K562 (cell line): ENCODE results near the gene FOXR1. TPM values are rescaled to one million over a fixed set of nuclear protein-coding genes. Genes with fewer than 3 reads are reported as not detected.

Experiments used
- ELF2 ChIP-seq: fragments of 250-450 bp; sonication (Bioruptor Pico); IDR thresholded peaks from 2 replicates; pipeline ENCODE4 v1.5.0; 2021; ENCODE audit warnings: mild to moderate bottlenecking
- JUND ChIP-seq, 2 experiments: IDR thresholded peaks; 2 replicates in 1 of 2; 3 replicates in 1 of 2; pipeline ENCODE4 v1.6.1; 2011; ENCODE audit warnings: borderline replicate concordance in 2 of 2, low read depth in 2 of 2, low read length in 2 of 2, improper control_type of control experiment in 1 of 2, missing biosample characterization in 1 of 2, missing genetic modification characterization in 1 of 2, missing genetic modification reagents in 1 of 2
- MEIS2 ChIP-seq: fragments of 450-650 bp; IDR thresholded peaks from 2 replicates; pipeline ENCODE4 v1.6.1; 2014; ENCODE audit warnings: mild to moderate bottlenecking; ENCODE audit not compliant: partially characterized antibody
- NONO ChIP-seq, 2 experiments: fragments of 200-400 bp in 1 of 2; fragments of 450-650 bp in 1 of 2; formaldehyde crosslinking in 1 of 2; IDR thresholded peaks; 2 replicates each; pipeline ENCODE4 v1.6.1; 2017; ENCODE audit warnings: low read depth in 2 of 2, mild to moderate bottlenecking in 2 of 2, moderate library complexity in 2 of 2, low read length in 1 of 2
- NR3C1 ChIP-seq: sonication (generic); formaldehyde crosslinking; IDR thresholded peaks from 2 replicates; pipeline ENCODE4 v1.8.1; 2022; ENCODE audit warnings: missing genetic modification reagents
- PRPF4 ChIP-seq: fragments of 200-400 bp; formaldehyde crosslinking; IDR thresholded peaks from one replicate; pipeline ENCODE4 v1.6.1; 2017; ENCODE audit warnings: low read length, low read depth, mild to moderate bottlenecking; ENCODE audit not compliant: insufficient read depth, poor library complexity, severe bottlenecking
- PTRF ChIP-seq: fragments of 450-650 bp; IDR thresholded peaks from 2 replicates; pipeline ENCODE4 v1.6.1; 2016; ENCODE audit warnings: mild to moderate bottlenecking, missing genetic modification characterization, missing compliant biosample characterization
- PYGO2 ChIP-seq: fragments of 450-650 bp; IDR thresholded peaks from 2 replicates; pipeline ENCODE4 v1.6.1; 2016; ENCODE audit warnings: mild to moderate bottlenecking, missing genetic modification characterization, moderate library complexity, missing compliant biosample characterization
- RBM39 ChIP-seq: fragments of 200-400 bp; formaldehyde crosslinking; optimal IDR thresholded peaks from 2 replicates; pipeline ENCODE3; 2018; ENCODE audit warnings: low read depth, low read length
- STAT5A ChIP-seq: IDR thresholded peaks from 2 replicates; pipeline ENCODE4 v1.6.1; 2012; ENCODE audit warnings: low read length, inconsistent platforms, borderline replicate concordance
- XRCC3 ChIP-seq: fragments of 450-650 bp; IDR thresholded peaks from 2 replicates; pipeline ENCODE4 v1.6.1; 2017; ENCODE audit warnings: mild to moderate bottlenecking, moderate library complexity
- ZNF347 ChIP-seq: fragments of 450-650 bp; formaldehyde crosslinking; IDR thresholded peaks from 2 replicates; pipeline ENCODE4 v1.4.0; 2020; ENCODE audit warnings: low read depth, mild to moderate bottlenecking, moderate library complexity
- ZNF407 ChIP-seq: fragments of 450-650 bp; IDR thresholded peaks from 2 replicates; pipeline ENCODE4 v1.6.1; 2016; ENCODE audit warnings: low read depth
- ZNF436 ChIP-seq: fragments of 250-450, 450-650 bp; sonication (Bioruptor Pico); formaldehyde crosslinking; IDR thresholded peaks from 2 replicates; pipeline ENCODE4 v1.7.0; 2020; ENCODE audit warnings: mild to moderate bottlenecking
- ZNF79 ChIP-seq: fragments of 250-450 bp; sonication (Bioruptor Pico); IDR thresholded peaks from 2 replicates; pipeline ENCODE4 v1.4.0; 2020; ENCODE audit warnings: low read depth, mild to moderate bottlenecking, moderate library complexity
- polyA plus RNA-seq, 8 experiments: library from polyadenylated mRNA; depleted of rRNA in 4 of 8; stranded (reverse) in 5 of 8; unstranded in 3 of 8; fragments of >200 nt; fragmentation: Nextera tagmentation in 2 of 8; fragmentation: Illumina TruSeq in 1 of 8; extraction: Ambion mirVana in 2 of 8; extraction: Trizol in 1 of 8; gene quantifications; 2 replicates each; pipeline versions ENCODE4 v1.2.1 to v1.2.3, GENCODE V29; 2011 to 2014; ENCODE audit warnings: inconsistent platforms in 1 of 8, missing spikeins in 1 of 8
- total RNA-seq, 7 experiments: library from RNA; depleted of rRNA in 6 of 7; stranded (reverse); fragments of >200 nt in 6 of 7; fragmentation: Illumina TruSeq in 2 of 7; extraction: Trizol in 2 of 7; gene quantifications; 2 replicates each; pipeline versions ENCODE4 v1.2.1 to v1.2.3, GENCODE V29; 2011 to 2021; ENCODE audit warnings: low replicate concordance in 1 of 7
- TF ChIP-seq, protein P1 (sequence below): fragments of 250-450 bp; sonication (Bioruptor Pico); IDR thresholded peaks from 2 replicates; pipeline ENCODE4 v1.5.0; 2021; ENCODE audit warnings: mild to moderate bottlenecking, moderate library complexity

FOXR1 gene
- total and polyA plus RNA-seq, 9 of the 15 experiments (the other 6 are each of a cell fraction or from before 2014, with no cell fraction given): not detected

DNA sequence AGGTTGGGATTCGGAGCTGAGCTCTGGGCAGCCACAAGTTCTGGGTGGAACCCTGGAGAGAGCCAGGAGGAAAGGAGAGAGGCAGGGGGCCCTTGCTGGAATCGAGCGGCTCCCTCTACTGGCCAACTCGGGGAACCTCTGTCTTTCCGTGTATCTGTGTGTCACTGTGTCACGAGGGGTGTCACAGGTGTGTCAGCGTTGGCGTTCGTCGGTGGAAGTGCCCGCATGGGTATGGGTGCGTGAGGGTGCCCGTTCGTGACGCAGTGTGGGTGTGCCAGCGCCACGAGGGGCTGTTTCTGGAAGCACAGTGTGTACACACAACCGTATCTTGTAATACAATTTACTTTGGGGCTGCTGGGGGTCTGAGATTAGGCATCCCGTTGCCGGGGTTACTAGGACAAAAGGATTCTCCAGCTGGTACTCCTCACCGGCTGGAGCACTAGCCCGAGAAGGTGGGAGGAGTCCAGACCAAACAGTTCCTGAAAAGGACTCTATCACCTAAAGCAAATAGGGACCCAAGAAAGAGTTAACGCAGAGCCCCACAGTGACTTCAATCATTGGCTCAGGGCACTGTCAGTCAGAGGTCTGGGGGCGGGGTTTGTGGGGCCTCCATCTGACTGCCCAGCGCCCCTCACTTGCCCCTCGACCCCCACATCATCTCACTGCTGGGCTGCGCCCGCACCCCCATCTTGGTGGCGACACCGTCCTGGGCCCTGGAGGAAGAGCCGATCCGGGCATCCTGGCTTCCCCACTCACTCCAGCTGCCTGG is 43.3 kb upstream of the FOXR1 start (continued):
- TF ChIP-seq, protein P1, sequence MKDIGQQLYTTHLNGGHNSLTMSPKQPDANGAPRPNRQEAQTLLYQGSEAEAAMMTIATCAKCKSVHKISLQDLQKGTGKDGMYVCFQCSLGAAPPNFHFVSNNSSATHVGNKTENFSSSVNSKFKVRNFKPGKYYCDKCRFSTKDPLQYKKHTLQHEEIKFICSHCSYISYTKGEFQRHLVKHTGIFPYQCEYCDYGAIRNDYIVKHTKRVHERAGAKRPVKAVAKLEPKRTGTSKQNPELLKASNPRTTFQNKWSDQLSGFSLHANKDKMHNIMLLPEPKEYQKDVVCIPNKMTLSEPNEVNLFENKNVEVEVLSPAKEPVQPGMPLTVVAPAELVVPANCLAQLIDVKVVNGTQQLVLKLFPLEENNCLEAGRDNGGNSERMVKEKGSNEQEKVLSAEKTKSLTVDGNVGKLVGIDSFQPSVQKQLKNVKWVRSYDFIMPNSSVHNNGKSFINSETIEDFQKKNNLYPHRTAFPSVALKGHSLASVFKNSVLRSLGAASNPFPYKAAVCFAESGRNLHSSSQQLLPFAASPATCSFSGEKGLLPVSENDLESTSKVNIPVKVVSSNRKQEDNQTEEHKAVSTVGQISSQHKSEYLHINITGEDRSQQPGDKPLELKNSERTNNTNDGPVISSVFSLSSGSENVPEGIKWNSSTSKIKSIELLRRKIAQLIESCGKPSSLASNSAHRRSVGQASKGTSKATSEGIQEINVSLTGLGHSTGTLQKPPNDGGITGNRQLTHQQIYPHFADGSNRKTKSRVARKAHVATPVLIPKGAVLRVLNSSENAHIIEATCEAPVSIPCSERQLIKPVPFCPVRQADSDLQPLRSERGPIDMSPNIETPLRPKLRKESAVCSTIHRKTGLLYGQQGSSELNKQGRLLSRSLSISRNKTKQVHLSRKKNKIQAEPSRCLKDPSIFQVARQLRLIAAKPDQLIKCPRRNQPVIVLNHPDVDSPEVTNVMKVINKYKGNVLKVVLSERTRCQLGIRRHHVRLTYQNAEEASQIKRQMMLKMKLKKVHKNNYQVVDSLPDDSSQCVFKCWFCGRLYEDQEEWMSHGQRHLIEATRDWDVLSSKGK (CRISPR knock-in tag): no peak
- TF ChIP-seq ELF2: no peak
- TF ChIP-seq MEIS2: peak; percentile 28
- TF ChIP-seq PTRF: no peak
- TF ChIP-seq NR3C1 (CRISPR knock-in tag): no peak
- TF ChIP-seq JUND (IDR thresholded peaks at IDR 0.05; ENCODE audit: borderline replicate concordance, low read depth, low read length): peak; percentile 80
- TF ChIP-seq JUND (tag; IDR thresholded peaks at IDR 0.05; ENCODE audit: borderline replicate concordance, low read depth, low read length): peak; percentile 71; the same call in 2 of the 3 replicates
- no peak for TF ChIP-seq ZNF347 (CRISPR knock-in tag)
- TF ChIP-seq XRCC3: no peak
- no peak for TF ChIP-seq ZNF79 (CRISPR knock-in tag)
- TF ChIP-seq STAT5A: no peak
- no peak for TF ChIP-seq ZNF407
- TF ChIP-seq ZNF436 (CRISPR knock-in tag): no peak
- no peak for TF ChIP-seq RBM39
- TF ChIP-seq PYGO2 (tag): no peak
- no peak for TF ChIP-seq PRPF4
- TF ChIP-seq NONO (IDR thresholded peaks at IDR 0.05; ENCODE audit: low read depth in 2 of 2, low read length in 1 of 2): 0 out of 4 replicates have a peak, but pooled peaks of 1 of the 2 experiments have one; percentile 5
